ENCODE data around the gene TOMM40. TPM values are rescaled to one million over a fixed set of nuclear protein-coding genes. Genes with fewer than 3 reads are reported as not detected.
"Not testable (repeated sequence)": the region's sequence is repeated elsewhere in the genome, so short reads cannot be mapped to it uniquely, and the experiment has no call there.

TOMM40 gene
- total RNA-seq, 4 donors from 2014 or later, result 32.5 to 52.3 (median 46.4) TPM

GRCh38 chr19:44855606-44856005, 35.4 kb upstream of the TOMM40 start:
- no peak for DNase-seq (ENCODE audit: low spot score in 2 of 2)
- intact Hi-C loops (cut with DNase I; ENCODE audit: low total_unique reads), result no loop called here
- TF ChIP-seq CTCF (IDR thresholded peaks at IDR 0.05) (no peak), POLR2A (IDR thresholded peaks at IDR 0.05) (no peak)
- no peak overlapping the region for H3K4me3 ChIP-seq (ENCODE audit: low read depth, poor library complexity, severe bottlenecking)
- 96 to 100% methylated on average over 1 of the region's 1 CpG for WGBS, 2 donors

DNA sequence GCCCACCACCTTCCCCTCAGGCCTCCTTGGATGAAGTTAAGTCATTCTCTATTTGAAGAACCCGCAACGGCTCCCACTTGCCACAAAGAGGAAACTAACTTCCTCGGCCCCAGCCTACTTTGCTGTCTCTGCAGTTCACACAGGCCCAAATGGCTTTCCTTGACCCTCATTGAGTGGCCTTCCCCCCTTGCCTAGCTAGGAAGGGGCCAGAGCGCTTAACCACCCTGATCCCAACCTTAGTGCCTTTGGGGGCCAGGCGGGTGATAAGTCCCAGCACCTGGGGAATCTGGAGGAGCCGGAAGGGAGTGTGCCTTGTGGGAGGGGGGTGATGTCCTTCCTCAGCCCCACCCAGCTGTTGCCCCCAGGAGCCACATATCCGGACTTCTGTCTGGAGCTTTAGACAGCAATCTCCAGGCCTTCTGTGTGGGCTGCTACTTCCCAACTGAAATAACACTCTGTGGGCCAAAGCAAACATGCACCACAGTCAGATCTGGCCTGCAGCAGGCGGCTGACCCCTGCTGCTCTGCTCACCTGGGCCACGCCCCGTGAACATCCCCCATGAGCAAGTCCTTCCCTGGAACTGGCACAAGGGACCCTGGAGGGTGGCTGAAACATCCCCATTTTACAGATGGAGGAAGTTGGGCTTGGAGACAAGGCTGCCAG, 34.5 kb upstream of the TOMM40 start:
- intact Hi-C loops (cut with DNase I; ENCODE audit: low total_unique reads), result no loop called here
- TF ChIP-seq CTCF (IDR thresholded peaks at IDR 0.05) (no peak), POLR2A (IDR thresholded peaks at IDR 0.05) (no peak)
- H3K4me3 ChIP-seq (ENCODE audit: low read depth, poor library complexity, severe bottlenecking), result no peak overlapping the region
- WGBS, 2 donors, result 68 to 74% methylated on average over 10 of the region's 10 CpGs
- DNase-seq (ENCODE audit: low spot score in 2 of 2), result no peak

DNA sequence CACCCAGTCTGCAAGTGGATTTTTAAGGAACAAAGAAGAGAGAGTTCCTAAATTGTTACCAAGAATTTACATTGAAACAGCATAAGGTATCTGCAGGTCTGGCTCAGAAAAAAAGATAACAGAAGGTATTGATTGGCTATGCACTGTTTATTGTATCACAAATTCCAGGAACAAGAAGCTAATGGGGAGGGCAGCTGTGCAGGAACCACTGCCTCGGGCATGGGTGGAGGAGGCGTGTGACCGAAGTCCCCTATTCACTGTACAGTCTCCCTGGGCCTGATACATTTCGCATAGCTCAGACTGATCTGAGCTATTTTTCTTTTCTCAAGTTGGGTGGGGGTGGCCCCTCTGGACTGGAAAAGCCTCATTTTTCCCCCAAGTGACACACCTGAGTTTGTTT, 33.2 kb upstream of the TOMM40 start:
- intact Hi-C loops (cut with DNase I; ENCODE audit: low total_unique reads), result no loop called here
- TF ChIP-seq POLR2A (IDR thresholded peaks at IDR 0.05) (no peak), CTCF (IDR thresholded peaks at IDR 0.05) (no peak)
- H3K4me3 ChIP-seq (ENCODE audit: low read depth, poor library complexity, severe bottlenecking), result no peak overlapping the region
- DNase-seq (ENCODE audit: low spot score in 2 of 2), result no peak
- WGBS, 2 donors, result 57 to 64% methylated on average over 4 of the region's 4 CpGs

- DNase-seq (ENCODE audit: low spot score in 2 of 2); intact Hi-C loops (cut with DNase I; ENCODE audit: low total_unique reads); H3K4me3 ChIP-seq (ENCODE audit: low read depth, poor library complexity, severe bottlenecking): not testable (repeated sequence)
- 79 to 85% methylated on average over 3 of the region's 3 CpGs for WGBS, 2 donors
Observed at GRCh38 chr19:44861576-44861975, 29.5 kb upstream of the TOMM40 start.

DNA sequence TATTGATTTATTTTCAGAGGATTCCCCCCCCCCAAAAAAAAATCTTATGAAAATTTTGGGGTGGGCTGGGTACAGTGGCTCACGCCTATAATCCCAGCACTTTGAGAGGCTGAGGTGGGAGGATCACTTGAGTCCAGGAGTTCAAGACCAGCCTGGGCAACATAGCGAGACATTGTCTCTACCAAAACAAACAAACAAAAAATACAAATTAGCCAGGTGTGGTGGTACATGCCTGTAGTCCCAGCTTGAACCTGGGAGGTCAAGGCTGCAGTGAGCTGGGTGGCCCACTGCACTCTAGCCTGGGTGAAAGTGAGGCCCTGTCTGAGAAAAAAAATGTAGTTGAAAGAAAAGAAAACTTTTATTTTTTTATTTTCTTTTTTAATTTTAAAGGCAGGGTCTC, 27.1 kb upstream of the TOMM40 start:
- 91 to 92% methylated on average over 2 of the region's 2 CpGs for WGBS, 2 donors
- intact Hi-C loops (cut with DNase I; ENCODE audit: low total_unique reads), result no loop called here
- DNase-seq (ENCODE audit: low spot score in 2 of 2), result no peak
- TF ChIP-seq CTCF (IDR thresholded peaks at IDR 0.05) (no peak), POLR2A (IDR thresholded peaks at IDR 0.05) (no peak)
- no peak overlapping the region for H3K4me3 ChIP-seq (ENCODE audit: low read depth, poor library complexity, severe bottlenecking)

GRCh38 chr19:44865196-44865767, 25.8 kb upstream of the TOMM40 start:
- DNase-seq (ENCODE audit: low spot score in 2 of 2), result no peak
- no peak overlapping the region for H3K4me3 ChIP-seq (ENCODE audit: low read depth, poor library complexity, severe bottlenecking)
- 87 to 94% methylated on average over 25 to 27 of the region's 27 CpGs for WGBS, 2 donors
- intact Hi-C loops (cut with DNase I; ENCODE audit: low total_unique reads), result no loop called here
- no peak for TF ChIP-seq CTCF (IDR thresholded peaks at IDR 0.05)
- TF ChIP-seq POLR2A (IDR thresholded peaks at IDR 0.05), result no peak
